ENCODE data around the gene MEGF9. TPM values are rescaled to one million over a fixed set of nuclear protein-coding genes. Genes with fewer than 3 reads are reported as not detected.

The MEGF9 gene
- total and polyA plus RNA-seq, 2 of the 13 experiments (the other 11 are each of a cell fraction or from before 2014, with no cell fraction given), result 3.1 to 3.3 TPM

GRCh38 chr9:120571443-120572257 lies 142.6 kb downstream of the MEGF9 start (continued):
- TF ChIP-seq, protein P1, sequence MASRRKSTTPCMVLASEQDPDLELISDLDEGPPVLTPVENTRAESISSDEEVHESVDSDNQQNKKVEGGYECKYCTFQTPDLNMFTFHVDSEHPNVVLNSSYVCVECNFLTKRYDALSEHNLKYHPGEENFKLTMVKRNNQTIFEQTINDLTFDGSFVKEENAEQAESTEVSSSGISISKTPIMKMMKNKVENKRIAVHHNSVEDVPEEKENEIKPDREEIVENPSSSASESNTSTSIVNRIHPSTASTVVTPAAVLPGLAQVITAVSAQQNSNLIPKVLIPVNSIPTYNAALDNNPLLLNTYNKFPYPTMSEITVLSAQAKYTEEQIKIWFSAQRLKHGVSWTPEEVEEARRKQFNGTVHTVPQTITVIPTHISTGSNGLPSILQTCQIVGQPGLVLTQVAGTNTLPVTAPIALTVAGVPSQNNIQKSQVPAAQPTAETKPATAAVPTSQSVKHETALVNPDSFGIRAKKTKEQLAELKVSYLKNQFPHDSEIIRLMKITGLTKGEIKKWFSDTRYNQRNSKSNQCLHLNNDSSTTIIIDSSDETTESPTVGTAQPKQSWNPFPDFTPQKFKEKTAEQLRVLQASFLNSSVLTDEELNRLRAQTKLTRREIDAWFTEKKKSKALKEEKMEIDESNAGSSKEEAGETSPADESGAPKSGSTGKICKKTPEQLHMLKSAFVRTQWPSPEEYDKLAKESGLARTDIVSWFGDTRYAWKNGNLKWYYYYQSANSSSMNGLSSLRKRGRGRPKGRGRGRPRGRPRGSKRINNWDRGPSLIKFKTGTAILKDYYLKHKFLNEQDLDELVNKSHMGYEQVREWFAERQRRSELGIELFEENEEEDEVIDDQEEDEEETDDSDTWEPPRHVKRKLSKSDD (CRISPR knock-in tag; IDR thresholded peaks at IDR 0.05; ENCODE audit: low read depth), result peak; percentile 61; the same call in 1 of the 2 replicates
- TF ChIP-seq, protein P2, sequence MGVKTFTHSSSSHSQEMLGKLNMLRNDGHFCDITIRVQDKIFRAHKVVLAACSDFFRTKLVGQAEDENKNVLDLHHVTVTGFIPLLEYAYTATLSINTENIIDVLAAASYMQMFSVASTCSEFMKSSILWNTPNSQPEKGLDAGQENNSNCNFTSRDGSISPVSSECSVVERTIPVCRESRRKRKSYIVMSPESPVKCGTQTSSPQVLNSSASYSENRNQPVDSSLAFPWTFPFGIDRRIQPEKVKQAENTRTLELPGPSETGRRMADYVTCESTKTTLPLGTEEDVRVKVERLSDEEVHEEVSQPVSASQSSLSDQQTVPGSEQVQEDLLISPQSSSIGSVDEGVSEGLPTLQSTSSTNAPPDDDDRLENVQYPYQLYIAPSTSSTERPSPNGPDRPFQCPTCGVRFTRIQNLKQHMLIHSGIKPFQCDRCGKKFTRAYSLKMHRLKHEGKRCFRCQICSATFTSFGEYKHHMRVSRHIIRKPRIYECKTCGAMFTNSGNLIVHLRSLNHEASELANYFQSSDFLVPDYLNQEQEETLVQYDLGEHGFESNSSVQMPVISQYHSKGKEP (CRISPR knock-in tag; IDR thresholded peaks at IDR 0.05), result no peak
- TF ChIP-seq ARNT (IDR thresholded peaks at IDR 0.05) (peak; percentile 82; the same call in 1 of the 2 replicates), POLR2AphosphoS5 (IDR thresholded peaks at IDR 0.05; ENCODE audit: low read depth, low read length) (no peak), EEA1 (CRISPR knock-in tag; IDR thresholded peaks at IDR 0.05; ENCODE audit: borderline replicate concordance) (no peak), ZFP41 (CRISPR knock-in tag; IDR thresholded peaks at IDR 0.05; ENCODE audit: borderline replicate concordance) (no peak), MXI1 (IDR thresholded peaks at IDR 0.05; ENCODE audit: borderline replicate concordance, low read depth, low read length) (peak; percentile 59; the same call in 1 of the 3 replicates), SMYD3 (CRISPR knock-in tag; IDR thresholded peaks at IDR 0.05) (peak; percentile 57; the same call in 1 of the 2 replicates), NAIF1 (CRISPR knock-in tag; IDR thresholded peaks at IDR 0.05; ENCODE audit: borderline replicate concordance) (no peak), TCF7 (IDR thresholded peaks at IDR 0.05; ENCODE audit: low read depth) (peak; percentile 78), HOXD1 (CRISPR knock-in tag; IDR thresholded peaks at IDR 0.05) (peak; percentile 12; the same call in 1 of the 2 replicates), EP300 (IDR thresholded peaks at IDR 0.05; ENCODE audit: low read depth in 2 of 2, low read length in 2 of 2) (peak; percentile 93 to 98), EP300 (CRISPR knock-in tag; IDR thresholded peaks at IDR 0.05; ENCODE audit: borderline replicate concordance) (peak; percentile 92), RFX1 (IDR thresholded peaks at IDR 0.05) (no peak), ZNF367 (CRISPR knock-in tag; IDR thresholded peaks at IDR 0.05; ENCODE audit: borderline replicate concordance) (no peak), ZNF660 (CRISPR knock-in tag; IDR thresholded peaks at IDR 0.05; ENCODE audit: borderline replicate concordance, low read depth) (no peak), ZC3H13 (CRISPR knock-in tag; IDR thresholded peaks at IDR 0.05) (0 out of 2 replicates have a peak, but pooled peaks have one; percentile 32), ZNF788 (CRISPR knock-in tag; IDR thresholded peaks at IDR 0.05; ENCODE audit: borderline replicate concordance) (peak; percentile 79; the same call in 1 of the 2 replicates)
- TF ChIP-seq, protein P3, sequence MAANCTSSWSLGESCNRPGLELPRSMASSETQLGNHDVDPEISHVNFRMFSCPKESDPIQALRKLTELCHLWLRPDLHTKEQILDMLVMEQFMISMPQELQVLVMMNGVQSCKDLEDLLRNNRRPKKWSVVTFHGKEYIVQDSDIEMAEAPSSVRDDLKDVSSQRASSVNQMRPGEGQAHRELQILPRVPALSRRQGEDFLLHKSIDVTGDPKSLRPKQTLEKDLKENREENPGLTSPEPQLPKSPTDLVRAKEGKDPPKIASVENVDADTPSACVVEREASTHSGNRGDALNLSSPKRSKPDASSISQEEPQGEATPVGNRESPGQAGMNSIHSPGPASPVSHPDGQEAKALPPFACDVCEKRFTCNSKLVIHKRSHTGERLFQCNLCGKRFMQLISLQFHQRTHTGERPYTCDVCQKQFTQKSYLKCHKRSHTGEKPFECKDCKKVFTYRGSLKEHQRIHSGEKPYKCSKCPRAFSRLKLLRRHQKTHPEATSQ (CRISPR knock-in tag; IDR thresholded peaks at IDR 0.05; ENCODE audit: borderline replicate concordance), result no peak
- TF ChIP-seq, protein P4, sequence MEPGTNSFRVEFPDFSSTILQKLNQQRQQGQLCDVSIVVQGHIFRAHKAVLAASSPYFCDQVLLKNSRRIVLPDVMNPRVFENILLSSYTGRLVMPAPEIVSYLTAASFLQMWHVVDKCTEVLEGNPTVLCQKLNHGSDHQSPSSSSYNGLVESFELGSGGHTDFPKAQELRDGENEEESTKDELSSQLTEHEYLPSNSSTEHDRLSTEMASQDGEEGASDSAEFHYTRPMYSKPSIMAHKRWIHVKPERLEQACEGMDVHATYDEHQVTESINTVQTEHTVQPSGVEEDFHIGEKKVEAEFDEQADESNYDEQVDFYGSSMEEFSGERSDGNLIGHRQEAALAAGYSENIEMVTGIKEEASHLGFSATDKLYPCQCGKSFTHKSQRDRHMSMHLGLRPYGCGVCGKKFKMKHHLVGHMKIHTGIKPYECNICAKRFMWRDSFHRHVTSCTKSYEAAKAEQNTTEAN (CRISPR knock-in tag; conservative IDR thresholded peaks at IDR 0.05), result 0 out of 2 replicates have a peak, but pooled peaks have one; percentile 44
- TF ChIP-seq, protein P5, sequence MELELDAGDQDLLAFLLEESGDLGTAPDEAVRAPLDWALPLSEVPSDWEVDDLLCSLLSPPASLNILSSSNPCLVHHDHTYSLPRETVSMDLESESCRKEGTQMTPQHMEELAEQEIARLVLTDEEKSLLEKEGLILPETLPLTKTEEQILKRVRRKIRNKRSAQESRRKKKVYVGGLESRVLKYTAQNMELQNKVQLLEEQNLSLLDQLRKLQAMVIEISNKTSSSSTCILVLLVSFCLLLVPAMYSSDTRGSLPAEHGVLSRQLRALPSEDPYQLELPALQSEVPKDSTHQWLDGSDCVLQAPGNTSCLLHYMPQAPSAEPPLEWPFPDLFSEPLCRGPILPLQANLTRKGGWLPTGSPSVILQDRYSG (CRISPR knock-in tag; IDR thresholded peaks at IDR 0.05), result no peak
